ENCODE results near the gene SIVA1.
A peak's percentile ranks its signal among the peaks of the same experiment; 100 is the strongest.
"Not testable (repeated sequence)": the region's sequence is repeated elsewhere in the genome, so short reads cannot be mapped to it uniquely, and the experiment has no call there.

Gene SIVA1

DNA sequence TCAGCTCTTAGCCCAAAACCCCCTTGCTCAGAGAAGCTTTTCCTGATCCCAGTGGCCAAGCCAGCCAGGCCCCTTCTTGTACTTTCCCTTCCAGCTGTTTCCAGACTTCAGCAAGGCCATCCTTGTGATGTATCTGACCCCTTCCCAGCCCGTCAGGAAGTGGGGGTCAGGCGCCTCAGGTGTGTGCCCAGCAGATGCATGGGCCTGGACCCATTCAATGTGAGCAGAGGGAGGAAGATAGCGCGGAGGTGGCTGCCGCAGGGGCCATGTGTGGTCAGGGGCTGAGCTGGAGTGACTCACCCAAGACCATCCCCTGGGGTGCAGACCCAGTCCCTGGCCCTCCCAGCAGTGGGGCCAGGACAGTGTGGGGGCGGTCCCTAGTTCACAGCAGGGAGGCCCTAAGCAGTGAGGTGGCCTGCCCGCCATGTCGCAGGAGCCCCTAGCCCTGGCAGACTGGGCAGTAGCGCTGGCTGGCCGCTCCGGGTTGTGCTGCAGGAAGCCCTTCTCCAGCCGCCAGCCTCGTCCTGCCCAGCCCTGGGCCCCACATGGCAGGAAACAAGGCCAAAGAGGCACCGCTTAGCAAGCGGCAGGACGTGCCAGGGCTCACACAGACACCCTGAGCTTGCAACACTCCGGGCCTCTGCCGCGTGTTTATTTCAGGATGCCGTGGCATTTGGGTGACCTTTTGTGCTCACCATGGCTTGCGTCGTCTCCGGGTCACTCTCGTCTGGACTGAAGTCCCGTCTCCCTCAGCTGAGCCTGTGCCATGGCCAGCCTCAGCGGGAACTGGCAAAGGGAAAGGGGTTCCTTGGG, 16.9 kb upstream of the SIVA1 start:
- peak; percentile 38 to 42 for DNase-seq

DNA sequence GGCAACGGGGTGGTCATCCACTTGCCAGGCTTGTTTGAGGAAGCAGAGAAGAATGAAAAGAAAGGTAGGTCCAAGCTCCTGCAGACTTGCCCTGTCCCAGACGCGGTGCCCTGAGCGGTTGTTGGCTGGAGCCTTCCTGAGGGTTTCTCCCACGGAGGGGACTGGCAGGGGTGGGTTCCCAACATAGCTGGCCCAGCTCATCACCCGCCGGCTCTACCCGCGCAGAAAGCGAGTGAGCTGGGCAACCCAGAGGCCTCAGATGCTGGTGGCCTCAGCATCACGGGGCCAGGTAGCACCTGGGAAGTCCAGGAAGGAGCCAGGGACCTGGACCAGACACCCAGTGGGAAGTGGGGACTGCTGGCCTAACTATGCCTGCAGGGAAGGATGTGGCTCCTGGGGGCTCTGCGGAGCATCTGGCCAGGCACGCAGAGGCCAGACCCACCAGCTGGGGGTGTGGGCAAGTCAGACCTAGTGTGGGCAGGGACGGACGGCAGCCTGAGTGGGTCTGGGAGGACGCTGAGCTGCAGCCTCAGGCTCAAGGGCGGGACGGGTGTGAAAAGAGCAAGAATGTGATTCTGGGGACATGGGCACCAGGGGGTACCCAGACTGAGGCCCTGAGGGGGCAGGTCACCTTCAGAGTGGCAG, 14.4 kb upstream of the SIVA1 start:
- DNase-seq = no peak

DNA sequence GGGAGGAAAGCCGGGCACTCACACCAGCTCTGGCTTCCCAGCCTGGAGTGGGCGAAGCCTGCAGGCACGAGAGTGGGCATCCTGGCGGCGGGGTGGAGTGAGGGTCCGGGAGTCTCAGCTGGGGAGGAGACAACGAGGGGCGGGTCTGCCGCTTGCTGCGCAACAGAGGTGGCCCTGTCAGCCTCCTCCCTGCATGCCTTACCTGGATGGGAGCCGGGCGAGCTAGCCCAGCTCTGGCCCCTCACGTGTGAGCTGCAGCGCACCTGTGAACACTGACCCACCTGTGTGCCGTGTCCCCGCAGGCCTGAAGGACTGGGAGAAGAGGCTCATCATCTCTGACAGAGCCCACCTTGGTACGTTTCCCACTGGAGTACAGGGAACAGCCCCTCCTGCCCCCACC, 13.9 kb upstream of the SIVA1 start:
- no peak for DNase-seq

- DNase-seq = no peak
Observed at GRCh38 chr14:104739546-104740516, 13.1 kb upstream of the SIVA1 start.

GRCh38 chr14:104741108-104741802, 11.7 kb upstream of the SIVA1 start:
- no peak for DNase-seq

DNA sequence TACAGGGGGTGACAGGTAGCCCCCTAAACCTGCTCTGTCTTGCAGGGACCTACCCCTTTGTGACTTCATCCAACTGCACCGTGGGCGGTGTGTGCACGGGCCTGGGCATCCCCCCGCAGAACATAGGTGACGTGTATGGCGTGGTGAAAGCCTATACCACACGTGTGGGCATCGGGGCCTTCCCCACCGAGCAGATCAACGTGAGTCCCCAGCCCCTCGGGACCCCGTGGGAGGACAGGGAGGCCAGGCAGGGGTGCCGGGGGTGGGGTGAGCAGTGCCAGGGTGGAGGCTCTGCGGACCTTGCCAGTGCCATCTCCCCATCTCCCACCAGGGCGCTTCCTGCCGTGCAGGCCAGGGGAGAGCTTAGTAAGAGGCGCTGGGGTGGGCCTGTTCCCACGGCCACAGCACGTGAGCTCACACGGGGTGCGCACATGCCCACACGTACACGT, 11.1 kb upstream of the SIVA1 start:
- no peak for DNase-seq

DNA sequence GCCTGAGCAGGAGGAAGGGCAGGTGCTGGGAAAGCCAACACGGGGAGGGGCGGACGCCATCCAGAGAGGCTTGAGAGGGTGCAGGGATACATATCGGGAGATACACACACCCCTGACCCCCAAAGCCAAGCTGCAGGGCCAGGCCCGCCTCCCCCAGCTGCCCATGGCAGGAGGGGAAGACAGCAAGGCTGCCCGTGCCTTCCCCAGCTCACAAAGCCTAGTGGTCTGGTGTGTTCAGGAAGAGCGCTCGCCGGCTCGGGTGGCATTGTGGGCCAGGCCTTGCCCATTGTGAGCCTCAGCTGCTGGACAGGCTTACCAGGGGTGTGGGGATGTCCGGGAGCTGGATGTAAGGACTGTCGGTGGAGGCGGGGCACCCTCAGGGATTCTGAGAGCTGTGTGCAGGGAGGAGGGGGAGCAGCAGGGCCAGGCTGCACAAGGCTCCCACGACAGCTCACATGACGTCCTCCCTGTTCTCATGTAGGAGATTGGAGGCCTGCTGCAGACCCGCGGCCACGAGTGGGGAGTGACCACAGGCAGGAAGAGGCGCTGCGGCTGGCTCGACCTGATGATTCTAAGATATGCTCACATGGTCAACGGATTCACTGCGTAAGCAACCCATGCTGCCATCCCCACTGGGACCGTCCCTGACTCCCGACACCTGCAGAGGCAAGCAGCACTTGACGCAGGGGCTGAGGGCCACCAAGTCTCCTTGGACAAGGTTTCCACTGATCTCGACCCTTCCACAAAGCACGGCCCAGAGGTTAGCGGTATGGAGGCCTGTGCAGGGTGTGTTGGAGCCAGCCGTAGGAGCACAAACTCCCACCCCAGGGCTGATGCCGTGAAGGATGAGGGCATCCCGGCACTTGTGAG, 10.1 kb upstream of the SIVA1 start:
- DNase-seq = no peak

DNA sequence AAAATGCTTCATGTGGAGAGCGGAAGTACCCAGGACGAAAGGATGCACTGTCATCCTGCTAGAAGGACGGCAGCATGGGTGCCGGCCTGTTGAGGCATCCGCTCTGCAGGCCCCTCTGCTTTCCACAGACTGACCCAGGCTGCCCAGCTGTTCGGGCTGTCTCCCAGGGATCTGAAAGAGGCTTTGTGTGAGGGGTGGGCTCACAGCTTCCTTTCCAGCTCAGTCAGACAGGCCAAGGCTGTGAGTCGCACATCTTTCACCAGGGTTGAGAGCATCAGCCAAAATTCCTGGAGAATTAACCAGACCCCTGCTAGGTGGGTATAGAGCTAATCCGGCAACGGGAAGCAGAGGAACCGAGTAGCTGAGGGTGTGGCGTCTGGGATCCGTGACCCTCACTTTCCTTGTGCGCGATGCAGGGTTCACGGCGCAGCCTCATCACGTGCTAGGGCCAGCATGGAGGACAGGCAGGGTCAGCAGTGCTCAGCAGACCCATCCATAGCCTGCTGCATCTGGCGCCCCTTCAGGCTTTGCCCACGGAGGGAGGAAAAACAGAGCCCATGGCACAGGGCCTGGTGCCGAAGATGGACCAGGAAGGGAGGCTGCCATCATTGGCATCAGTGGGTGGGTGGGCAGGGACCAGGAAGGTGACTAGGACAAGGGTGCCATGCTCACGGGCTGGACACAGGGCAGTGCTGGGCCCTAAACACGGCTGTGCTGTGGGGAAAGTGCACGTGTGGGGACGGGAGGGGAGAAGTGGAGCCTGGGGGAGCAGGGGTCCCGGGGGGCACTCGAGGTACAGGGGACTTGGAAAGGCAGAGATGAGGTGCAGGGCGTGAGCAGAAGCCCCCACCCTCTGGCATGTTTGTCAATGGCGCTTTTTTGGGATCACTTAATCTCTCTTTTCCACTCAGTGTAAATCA, 9.2 kb upstream of the SIVA1 start:
- no peak for DNase-seq

- no peak for DNase-seq
Observed at GRCh38 chr14:104744484-104744883, 8.5 kb upstream of the SIVA1 start.

DNA sequence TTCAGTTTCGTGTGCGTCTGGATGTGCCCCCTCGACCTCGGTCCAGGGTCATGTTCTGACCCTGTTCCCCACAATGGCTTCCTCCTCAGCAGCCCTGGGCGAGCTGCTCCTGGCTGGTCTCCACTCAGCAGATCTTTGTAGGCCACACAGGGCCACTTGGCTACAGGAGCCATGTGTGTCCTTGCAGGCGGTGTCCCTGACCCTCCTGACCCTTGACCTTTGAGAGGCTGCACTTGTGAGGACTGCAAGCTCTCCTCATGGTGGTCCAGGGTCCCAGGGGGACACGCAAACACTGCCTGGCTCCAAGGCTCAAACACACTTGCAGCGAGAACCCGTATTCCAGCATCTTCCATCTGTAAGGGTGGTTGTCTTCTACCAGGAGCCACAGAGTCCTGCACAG, 7.5 kb upstream of the SIVA1 start:
- DNase-seq = no peak

DNA sequence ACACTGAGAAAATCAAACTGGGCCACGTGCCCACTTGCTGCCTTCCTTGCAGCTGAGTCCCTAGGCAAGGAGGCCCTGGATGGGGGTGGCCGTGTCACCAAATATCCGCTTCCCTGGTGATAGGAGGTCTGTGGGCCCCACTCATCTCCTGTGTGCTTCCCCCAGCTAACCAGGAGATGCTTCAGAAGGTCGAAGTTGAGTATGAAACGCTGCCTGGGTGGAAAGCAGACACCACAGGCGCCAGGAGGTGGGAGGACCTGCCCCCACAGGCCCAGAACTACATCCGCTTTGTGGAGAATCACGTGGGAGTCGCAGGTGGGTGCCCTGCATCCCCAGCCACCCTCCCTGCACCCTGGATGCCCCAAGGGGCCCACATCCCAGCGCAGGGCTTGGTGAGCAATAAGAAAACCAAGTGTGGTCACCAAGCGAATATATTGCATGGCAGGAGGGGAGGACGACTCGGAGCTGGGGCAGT, 6.8 kb upstream of the SIVA1 start:
- DNase-seq = no peak

DNA sequence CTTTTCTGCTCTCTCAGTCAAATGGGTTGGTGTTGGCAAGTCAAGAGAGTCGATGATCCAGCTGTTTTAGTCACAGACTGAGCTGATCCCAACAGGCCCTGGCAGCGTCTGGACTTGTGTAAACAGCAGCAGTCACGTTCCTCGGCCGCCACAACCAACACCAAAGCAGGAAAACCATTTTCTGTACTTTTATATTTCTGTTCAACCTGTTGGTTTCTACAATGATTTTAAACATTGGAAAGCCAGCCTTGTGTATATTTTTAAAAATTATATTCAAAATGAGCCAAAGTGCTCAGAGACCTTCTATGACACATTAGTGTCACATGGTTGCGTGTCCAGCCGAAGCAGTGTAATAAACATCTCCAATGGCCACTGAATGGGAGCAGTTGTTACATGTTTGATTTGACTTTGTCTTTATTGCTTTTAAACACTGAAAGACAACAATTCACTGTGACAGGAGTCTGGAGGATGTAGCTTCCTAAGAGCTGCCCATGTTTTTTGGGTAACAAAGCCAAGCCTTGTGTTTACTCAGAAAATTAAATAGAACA, 5.9 kb upstream of the SIVA1 start:
- DNase-seq = no peak

DNA sequence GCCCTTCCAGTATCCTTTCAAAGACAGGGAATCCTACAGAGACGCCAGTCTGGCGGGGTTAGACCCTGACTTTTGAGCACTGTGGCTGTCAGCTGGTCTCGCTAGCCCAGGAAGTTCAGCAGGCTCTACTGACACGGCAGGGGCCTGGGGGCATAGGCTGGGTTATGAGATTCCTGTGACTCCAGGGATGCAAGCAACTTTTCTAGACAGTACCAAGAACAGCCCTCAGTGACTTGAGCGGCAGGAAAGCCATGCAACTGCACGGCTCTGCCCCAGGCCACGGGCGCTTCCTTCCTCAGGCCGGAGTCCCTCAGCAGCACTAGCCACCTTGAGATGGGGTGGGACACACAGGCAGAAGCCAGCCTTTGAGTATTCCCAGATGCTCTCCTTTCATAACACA, 5.1 kb upstream of the SIVA1 start:
- no peak for DNase-seq

DNA sequence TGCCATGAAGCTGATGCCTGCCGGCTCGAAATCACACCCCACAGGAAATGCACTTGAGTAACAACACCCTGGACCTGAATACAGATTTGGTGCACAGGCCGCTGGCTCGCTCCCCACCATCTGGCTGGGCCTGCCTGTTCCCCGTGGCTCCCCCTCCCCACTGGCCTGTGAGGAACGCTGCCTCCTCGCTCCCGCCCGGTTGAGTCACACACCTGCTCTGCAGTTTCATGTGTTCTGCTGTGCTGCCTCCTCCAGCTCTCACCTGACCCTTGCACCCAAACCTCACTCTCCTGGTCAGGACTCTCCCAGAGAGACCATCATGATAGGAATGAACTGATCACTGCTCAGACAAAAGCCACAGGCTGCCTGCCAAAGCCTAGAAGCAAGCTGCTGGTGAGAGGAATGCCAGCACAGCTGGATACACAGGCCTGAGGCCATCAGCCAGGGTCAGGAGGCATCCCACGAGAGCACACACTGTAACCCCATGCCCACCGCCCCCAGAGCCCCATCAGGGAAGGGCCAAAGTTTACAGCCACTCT, 3.8 kb upstream of the SIVA1 start:
- no peak for DNase-seq

DNA sequence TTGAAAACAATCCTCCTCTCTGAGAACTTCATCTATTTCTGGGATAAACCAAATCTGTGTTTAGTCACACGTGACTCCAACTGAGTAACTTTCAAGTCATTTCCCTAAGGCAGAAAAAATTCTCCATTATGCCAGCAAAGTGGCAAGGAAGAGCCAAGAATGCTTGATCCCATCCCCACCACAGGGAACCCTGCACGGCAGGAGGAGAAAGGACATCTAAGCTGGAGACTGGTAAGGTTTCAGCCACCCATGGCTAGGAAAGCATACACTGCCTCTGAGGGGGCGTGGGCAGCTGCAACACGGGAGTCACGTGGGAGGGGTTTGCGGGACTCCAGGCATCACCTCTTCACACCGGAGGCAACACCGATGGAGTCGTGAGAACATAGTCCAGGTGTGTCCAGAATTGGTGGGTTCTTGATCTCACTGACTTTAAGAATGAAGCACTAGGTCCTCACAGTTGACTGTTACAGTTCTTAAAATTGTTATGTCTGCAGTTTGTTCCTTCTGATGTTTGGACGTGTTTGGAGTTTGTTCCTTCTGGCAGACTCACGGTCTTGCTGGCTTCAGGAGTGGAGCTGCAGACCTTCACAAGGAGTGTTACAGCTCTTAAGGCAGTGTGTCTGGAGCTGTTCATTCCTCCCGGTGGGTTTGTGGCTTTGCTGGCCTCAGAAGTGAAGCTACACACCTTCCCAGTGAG, 2.7 kb upstream of the SIVA1 start:
- no peak for DNase-seq

DNA sequence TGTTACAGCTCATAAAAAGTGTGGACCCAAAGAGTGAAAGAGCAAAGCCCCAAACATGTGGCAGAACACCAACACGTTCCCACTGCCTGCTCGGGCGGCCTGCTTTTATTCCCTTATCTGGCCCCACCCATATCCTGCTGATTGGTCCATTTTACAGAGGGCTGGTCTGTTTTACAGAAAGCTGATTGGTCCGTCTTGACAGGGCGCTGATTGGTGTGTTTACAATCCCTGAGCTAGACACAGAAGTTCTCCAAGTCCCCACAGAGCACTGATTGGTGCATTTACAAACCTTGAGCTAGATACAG, 2.2 kb upstream of the SIVA1 start:
- not testable (repeated sequence) for DNase-seq

- DNase-seq = peak in 1 of 2 donors; percentile 2
Observed at GRCh38 chr14:104751539-104752422, 1.2 kb upstream of the SIVA1 start.

DNA sequence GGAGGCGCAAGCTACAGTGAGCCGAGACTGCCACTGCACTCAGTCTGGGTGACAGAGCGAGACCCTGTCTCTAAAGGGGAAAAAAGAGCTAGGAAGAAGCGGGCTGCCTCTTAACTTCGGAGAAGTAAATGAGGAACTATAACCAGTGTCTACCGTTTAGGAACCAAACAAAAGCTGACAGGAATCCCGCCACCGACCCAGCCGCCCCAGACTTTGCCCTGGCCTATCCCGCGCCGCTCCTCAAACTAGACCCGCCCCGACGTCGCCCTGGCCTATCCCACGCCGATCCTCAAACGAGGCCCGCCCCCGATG, 568 bp upstream of the SIVA1 start:
- no peak for DNase-seq
